GM12873 (cell line): ENCODE results near the gene SASH1.

Experiments
- CTCF ChIP-seq: IDR thresholded peaks from 2 replicates; pipeline ENCODE4 v1.5.1; 2012; ENCODE audit warnings: low read depth, mild to moderate bottlenecking, moderate library complexity, low read length, control low read depth; ENCODE audit not compliant: insufficient read depth; ENCODE audit errors: missing control alignments

Gene SASH1

GRCh38 chr6:148304976-148305375 lies 37.7 kb upstream of the SASH1 start:
- no peak for TF ChIP-seq CTCF

GRCh38 chr6:148306286-148306685 lies 36.4 kb upstream of the SASH1 start:
- no peak for TF ChIP-seq CTCF

GRCh38 chr6:148307405-148307804 lies 35.2 kb upstream of the SASH1 start:
- TF ChIP-seq CTCF: no peak

GRCh38 chr6:148309301-148309700 lies 33.3 kb upstream of the SASH1 start:
- no peak for TF ChIP-seq CTCF

- no peak for TF ChIP-seq CTCF
Observed at GRCh38 chr6:148311966-148312669, 30.5 kb upstream of the SASH1 start.

GRCh38 chr6:148313488-148313887 lies 29.1 kb upstream of the SASH1 start:
- TF ChIP-seq CTCF: no peak

GRCh38 chr6:148316308-148316707 lies 26.3 kb upstream of the SASH1 start:
- TF ChIP-seq CTCF: no peak

- no peak for TF ChIP-seq CTCF
Observed at GRCh38 chr6:148317051-148317450, 25.6 kb upstream of the SASH1 start.
